IPS-20b (cell line): ENCODE results near the gene GPR179.

Experiments
- H3K27ac ChIP-seq: one replicate; pipeline ENCODE4 v1.5.1; 2013; ENCODE audit warnings: low read length
- H3K27me3 ChIP-seq: 2 replicates; pipeline ENCODE4 v1.6.1; 2013; ENCODE audit warnings: mild to moderate bottlenecking, low read length, inconsistent platforms; ENCODE audit not compliant: insufficient read depth
- H3K36me3 ChIP-seq: 2 replicates; pipeline ENCODE4 v1.6.1; 2013; ENCODE audit warnings: low read depth, mild to moderate bottlenecking, inconsistent platforms, low read length, moderate library complexity; ENCODE audit not compliant: insufficient read depth
- H3K4me1 ChIP-seq: 2 replicates; pipeline ENCODE4 v1.6.1; 2013; ENCODE audit warnings: mild to moderate bottlenecking, control low read depth, inconsistent platforms, low read length, moderate library complexity; ENCODE audit not compliant: insufficient read depth
- H3K4me3 ChIP-seq: 2 replicates; pipeline ENCODE4 v1.5.1; 2013; ENCODE audit warnings: mild to moderate bottlenecking, low read length, inconsistent platforms
- H3K9ac ChIP-seq: 2 replicates; pipeline ENCODE4 v1.6.1; 2013; ENCODE audit warnings: low read depth, mild to moderate bottlenecking, inconsistent platforms, low read length, moderate library complexity
- H3K9me3 ChIP-seq: 2 replicates; pipeline ENCODE4 v1.6.1; 2013; ENCODE audit warnings: mild to moderate bottlenecking, low read depth, low read length, inconsistent platforms; ENCODE audit not compliant: insufficient read depth

Gene GPR179

GRCh38 chr17:38341035-38341721 is 2.6 kb downstream of the GPR179 start:
- H3K36me3 ChIP-seq: no peaks in the 10 kb centered on the region
- no peak overlapping the region for H3K27ac ChIP-seq
- no peak overlapping the region for H3K9ac ChIP-seq
- H3K4me1 ChIP-seq: peaks cover 7% of the 10 kb centered on the region; the same call in 1 of the 2 replicates
- no peak overlapping the region for H3K4me3 ChIP-seq
- no peaks in the 10 kb centered on the region for H3K27me3 ChIP-seq
- H3K9me3 ChIP-seq: no peaks in the 10 kb centered on the region

- Histone ChIP-seq H3K9ac (no peak overlapping the region), H3K27ac (no peak overlapping the region), H3K4me3 (no peak overlapping the region), H3K4me1 (peaks cover 7% of the 10 kb centered on the region; the same call in 1 of the 2 replicates), H3K36me3 (no peaks in the 10 kb centered on the region), H3K9me3 (no peaks in the 10 kb centered on the region), H3K27me3 (no peaks in the 10 kb centered on the region)
These were observed 3.9 kb downstream of the GPR179 start for GRCh38 chr17:38339891-38340290.

- Histone ChIP-seq H3K4me3 (no peak overlapping the region), H3K9ac (no peak overlapping the region), H3K9me3 (no peaks in the 10 kb centered on the region), H3K27ac (no peak overlapping the region), H3K4me1 (peaks cover 7% of the 10 kb centered on the region; the same call in 1 of the 2 replicates), H3K27me3 (no peaks in the 10 kb centered on the region), H3K36me3 (no peaks in the 10 kb centered on the region)
These were observed 5.2 kb downstream of the GPR179 start for GRCh38 chr17:38338535-38338934.

- Histone ChIP-seq H3K4me1 (peaks cover 7% of the 10 kb centered on the region; the same call in 1 of the 2 replicates), H3K36me3 (no peaks in the 10 kb centered on the region), H3K9me3 (no peaks in the 10 kb centered on the region), H3K9ac (no peak overlapping the region), H3K4me3 (no peak overlapping the region), H3K27me3 (no peaks in the 10 kb centered on the region), H3K27ac (no peak overlapping the region)
These were observed 5.7 kb downstream of the GPR179 start for GRCh38 chr17:38338053-38338452.

GRCh38 chr17:38336838-38337237 is 6.9 kb downstream of the GPR179 start:
- H3K4me1 ChIP-seq: peaks cover 7% of the 10 kb centered on the region; the same call in 1 of the 2 replicates
- no peak overlapping the region for H3K4me3 ChIP-seq
- no peaks in the 10 kb centered on the region for H3K9me3 ChIP-seq
- no peak overlapping the region for H3K27ac ChIP-seq
- no peaks in the 10 kb centered on the region for H3K36me3 ChIP-seq
- no peak overlapping the region for H3K9ac ChIP-seq
- no peaks in the 10 kb centered on the region for H3K27me3 ChIP-seq

- H3K27ac ChIP-seq: no peak overlapping the region
- H3K9ac ChIP-seq: no peak overlapping the region
- H3K27me3 ChIP-seq: no peaks in the 10 kb centered on the region
- no peaks in the 10 kb centered on the region for H3K9me3 ChIP-seq
- no peak overlapping the region for H3K4me3 ChIP-seq
- no peaks in the 10 kb centered on the region for H3K4me1 ChIP-seq
- no peaks in the 10 kb centered on the region for H3K36me3 ChIP-seq
These were observed 9.0 kb downstream of the GPR179 start for GRCh38 chr17:38334480-38335364.

GRCh38 chr17:38333635-38334295 is 10.0 kb downstream of the GPR179 start:
- no peak overlapping the region for H3K4me3 ChIP-seq

GRCh38 chr17:38332735-38333134 is 11.0 kb downstream of the GPR179 start:
- Histone ChIP-seq H3K27ac (no peak overlapping the region), H3K9me3 (no peaks in the 10 kb centered on the region), H3K27me3 (no peaks in the 10 kb centered on the region), H3K4me1 (no peaks in the 10 kb centered on the region), H3K4me3 (no peak overlapping the region), H3K9ac (no peak overlapping the region), H3K36me3 (no peaks in the 10 kb centered on the region)

More at GRCh38 chr17:38333635-38334295, 10.0 kb downstream of the GPR179 start:
- no peak overlapping the region for H3K27ac ChIP-seq
- H3K4me1 ChIP-seq: no peaks in the 10 kb centered on the region
- no peaks in the 10 kb centered on the region for H3K27me3 ChIP-seq
- no peaks in the 10 kb centered on the region for H3K36me3 ChIP-seq
- no peaks in the 10 kb centered on the region for H3K9me3 ChIP-seq
- H3K9ac ChIP-seq: no peak overlapping the region

GRCh38 chr17:38330941-38331411 is 12.8 kb downstream of the GPR179 start:
- Histone ChIP-seq H3K4me1 (no peaks in the 10 kb centered on the region), H3K9me3 (no peaks in the 10 kb centered on the region), H3K9ac (no peak overlapping the region), H3K27me3 (no peaks in the 10 kb centered on the region), H3K36me3 (no peaks in the 10 kb centered on the region), H3K27ac (no peak overlapping the region), H3K4me3 (no peak overlapping the region)

- H3K4me1 ChIP-seq: peaks cover 6% of the 10 kb centered on the region; the same call in 1 of the 2 replicates
- H3K36me3 ChIP-seq: no peaks in the 10 kb centered on the region
- H3K9ac ChIP-seq: no peak overlapping the region
These were observed 13.7 kb downstream of the GPR179 start for GRCh38 chr17:38329808-38330730.

GRCh38 chr17:38329284-38329683 is 14.5 kb downstream of the GPR179 start:
- H3K27me3 ChIP-seq: no peaks in the 10 kb centered on the region
- no peaks in the 10 kb centered on the region for H3K36me3 ChIP-seq
- H3K4me3 ChIP-seq: no peak overlapping the region
- H3K27ac ChIP-seq: no peak overlapping the region
- H3K4me1 ChIP-seq: peaks cover 13% of the 10 kb centered on the region; the same call in 1 of the 2 replicates
- H3K9ac ChIP-seq: no peak overlapping the region
- no peaks in the 10 kb centered on the region for H3K9me3 ChIP-seq

More at GRCh38 chr17:38329808-38330730, 13.7 kb downstream of the GPR179 start:
- no peaks in the 10 kb centered on the region for H3K27me3 ChIP-seq
- no peak overlapping the region for H3K27ac ChIP-seq
- H3K4me3 ChIP-seq: no peak overlapping the region
- no peaks in the 10 kb centered on the region for H3K9me3 ChIP-seq
